ENCODE data around the gene PSME2.

PSME2 gene

GRCh38 chr14:24179294-24179960, 33.0 kb upstream of the PSME2 start:
- DNase-seq (ENCODE audit: low spot score), result no peak

GRCh38 chr14:24178399-24179178, 32.2 kb upstream of the PSME2 start:
- DNase-seq (ENCODE audit: low spot score), result no peak

- DNase-seq (ENCODE audit: low spot score), result no peak
These were observed 31.5 kb upstream of the PSME2 start for GRCh38 chr14:24177891-24178290.

DNA sequence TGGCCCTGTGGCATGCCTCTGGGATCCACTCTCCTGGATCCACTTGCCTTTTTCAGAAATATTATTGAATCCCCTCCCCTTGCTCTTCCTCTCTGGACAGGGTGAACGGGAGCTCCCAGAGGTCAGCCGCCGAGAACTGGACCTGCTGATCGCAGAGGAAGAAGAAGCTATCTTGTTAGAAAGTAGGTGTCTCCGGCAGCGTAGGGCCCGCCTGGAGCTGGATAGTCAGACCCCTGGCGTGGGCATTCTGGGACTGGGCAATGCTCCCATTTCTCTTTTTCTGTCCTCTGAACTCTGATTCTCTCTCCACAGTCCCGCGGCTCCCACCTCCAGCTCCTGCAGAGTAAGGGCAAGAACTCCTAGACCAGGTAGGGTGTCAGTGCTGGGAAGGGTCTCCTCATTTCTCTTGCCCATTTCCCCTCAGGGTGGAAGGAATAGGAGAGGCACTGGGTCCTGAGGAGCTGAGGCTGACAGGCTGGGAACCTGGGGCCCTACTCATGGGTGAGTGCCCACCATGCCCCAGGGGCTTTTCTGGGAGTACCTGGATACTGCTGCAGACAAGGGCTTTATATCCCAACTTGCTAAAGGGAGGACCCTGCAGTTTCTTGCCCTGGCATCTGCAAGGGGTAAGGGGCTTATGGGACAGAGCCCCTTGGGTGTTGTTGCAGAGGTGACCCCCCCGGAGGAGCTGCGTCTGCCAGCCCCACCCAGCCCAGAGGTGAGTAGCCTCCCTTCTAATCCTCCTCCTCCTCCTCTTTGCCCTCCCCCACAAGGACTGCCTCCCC, 30.8 kb upstream of the PSME2 start:
- DNase-seq (ENCODE audit: low spot score), result no peak

- DNase-seq (ENCODE audit: low spot score), result no peak
These were observed 30.2 kb upstream of the PSME2 start for GRCh38 chr14:24176599-24176998.

- DNase-seq (ENCODE audit: low spot score), result no peak
These were observed 26.5 kb upstream of the PSME2 start for GRCh38 chr14:24172871-24173281.

- DNase-seq (ENCODE audit: low spot score), result no peak
These were observed 26.0 kb upstream of the PSME2 start for GRCh38 chr14:24172261-24172860.

DNA sequence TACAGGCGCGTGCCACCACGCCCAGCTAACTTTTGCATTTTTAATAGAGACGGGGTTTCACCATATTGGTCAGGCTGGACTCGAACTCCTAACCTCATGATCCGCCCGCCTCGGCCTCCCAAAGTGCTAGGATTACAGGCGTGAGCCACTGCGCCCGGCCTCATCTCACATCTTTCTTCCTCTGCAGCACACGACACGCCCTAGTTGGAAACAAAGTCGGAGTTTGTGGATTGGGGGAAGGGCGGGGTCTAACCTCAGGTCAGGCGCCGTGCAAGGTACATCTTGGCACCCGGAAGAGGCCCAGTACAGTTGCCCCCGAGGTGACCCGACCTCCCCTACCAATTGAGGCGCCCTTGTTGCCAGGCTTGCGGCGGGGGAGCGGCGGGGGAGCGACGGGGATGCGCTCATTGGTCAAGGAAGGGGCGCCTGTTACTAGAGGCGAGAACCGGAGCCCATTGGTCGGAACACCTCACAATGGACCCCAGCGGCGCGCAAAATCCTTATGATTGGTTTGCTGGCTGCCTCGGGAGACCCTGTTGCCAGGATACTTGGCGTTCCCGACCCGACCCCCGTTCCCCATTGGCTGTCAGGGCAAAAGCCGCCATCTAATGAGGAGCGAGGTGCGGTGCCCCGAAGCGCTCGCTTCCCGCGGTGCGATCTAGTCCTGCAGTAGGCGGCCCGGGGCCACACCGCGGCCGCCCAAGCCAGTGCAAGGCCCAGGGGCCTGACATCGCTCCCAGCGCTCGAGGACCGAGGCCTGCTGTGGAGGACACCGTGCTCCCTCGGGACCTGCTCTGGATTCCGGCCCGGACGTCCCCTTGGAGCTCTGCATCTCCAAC, 25.2 kb upstream of the PSME2 start, which contains the start of gene REC8:
Gene REC8, plus strand, starts transcription at position 659 of the 839 bp plus-strand sequence. CDS start 473 bp downstream, outside the sequence.
- peak; percentile 82 for DNase-seq (ENCODE audit: low spot score)

GRCh38 chr14:24167469-24168114, 21.2 kb upstream of the PSME2 start:
- no peak for DNase-seq (ENCODE audit: low spot score)

- no peak for DNase-seq (ENCODE audit: low spot score)
These were observed 19.4 kb upstream of the PSME2 start for GRCh38 chr14:24165785-24166184.

DNA sequence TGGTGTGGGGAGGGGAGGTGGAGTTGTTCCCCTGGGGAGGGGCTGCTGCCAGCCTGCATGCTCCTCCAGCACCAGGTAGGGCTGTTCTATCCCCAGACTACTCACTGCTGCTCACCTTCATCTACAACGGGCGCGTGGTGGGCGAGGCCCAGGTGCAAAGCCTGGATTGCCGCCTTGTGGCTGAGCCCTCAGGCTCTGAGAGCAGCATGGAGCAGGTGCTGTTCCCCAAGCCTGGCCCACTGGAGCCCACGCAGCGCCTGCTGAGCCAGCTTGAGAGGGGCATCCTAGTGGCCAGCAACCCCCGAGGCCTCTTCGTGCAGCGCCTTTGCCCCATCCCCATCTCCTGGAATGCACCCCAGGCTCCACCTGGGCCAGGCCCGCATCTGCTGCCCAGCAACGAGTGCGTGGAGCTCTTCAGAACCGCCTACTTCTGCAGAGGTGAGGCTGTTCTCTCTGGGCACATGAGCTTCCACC, 18.1 kb upstream of the PSME2 start:
- no peak for DNase-seq (ENCODE audit: low spot score)

DNA sequence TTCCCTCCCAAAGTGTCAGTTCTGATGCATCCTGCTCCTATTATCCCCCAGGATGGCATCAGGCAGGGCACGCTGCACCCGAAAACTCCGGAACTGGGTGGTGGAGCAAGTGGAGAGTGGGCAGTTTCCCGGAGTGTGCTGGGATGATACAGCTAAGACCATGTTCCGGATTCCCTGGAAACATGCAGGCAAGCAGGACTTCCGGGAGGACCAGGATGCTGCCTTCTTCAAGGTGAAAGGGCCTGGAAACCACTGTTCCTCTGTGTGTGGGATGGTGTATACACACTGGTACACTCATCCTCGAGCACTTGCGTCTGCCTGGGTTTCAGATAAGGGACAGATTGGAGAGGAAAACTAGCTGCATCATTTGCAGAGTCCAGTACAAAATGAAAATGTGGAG, 15.7 kb upstream of the PSME2 start:
- no peak for DNase-seq (ENCODE audit: low spot score)

DNA sequence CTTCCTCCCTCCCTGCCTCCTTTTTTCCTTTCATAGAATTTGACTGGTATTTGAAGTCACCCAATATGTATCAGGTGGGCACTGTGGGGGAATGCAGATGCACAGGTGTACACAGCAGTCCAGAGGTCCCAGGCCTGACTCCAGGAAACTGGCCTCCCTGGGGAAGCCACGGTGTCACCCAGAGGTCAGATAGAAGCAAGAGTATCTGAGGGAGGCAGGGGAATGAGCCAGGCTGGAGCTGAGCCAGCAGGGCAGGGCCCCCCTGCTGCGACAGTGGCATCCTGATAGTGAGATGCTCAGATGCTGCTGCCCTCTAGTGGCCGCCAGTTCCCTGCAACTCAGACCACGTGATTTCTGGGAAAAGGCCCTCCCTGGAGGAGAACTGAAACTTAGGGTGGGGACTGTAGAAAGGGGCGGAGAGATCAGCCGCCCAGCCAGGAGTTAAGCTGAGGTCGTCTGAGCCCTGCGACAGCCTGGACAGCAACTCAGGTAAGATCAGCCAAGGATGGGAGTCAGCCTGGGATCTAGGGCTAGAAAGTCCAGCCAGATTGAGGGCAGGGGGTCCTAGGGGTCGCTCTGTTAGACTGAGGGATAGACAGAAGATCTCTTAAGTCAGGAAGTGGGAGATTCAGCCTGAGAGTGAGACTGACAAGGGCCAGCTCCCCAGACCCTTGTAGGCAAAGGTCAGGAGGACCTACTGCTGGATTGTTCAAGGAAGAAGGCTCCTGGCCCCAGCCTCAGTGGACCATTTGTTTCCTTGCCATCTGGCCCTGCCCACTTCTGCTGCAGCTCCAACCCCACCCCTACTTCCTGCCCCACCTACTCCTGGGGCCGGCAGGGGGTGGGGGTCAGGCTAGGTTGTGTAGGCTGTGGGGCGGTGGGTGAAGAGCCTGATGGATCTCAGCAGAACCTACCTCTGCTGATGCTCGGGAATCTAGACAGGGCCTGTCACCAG, 14.7 kb upstream of the PSME2 start, which contains the start of gene IRF9:
Gene IRF9, plus strand, starts transcription at position 416 of the 955 bp plus-strand sequence. CDS start 880 bp downstream, outside the sequence.
- peak; percentile 94 for DNase-seq (ENCODE audit: low spot score)

- no peak for DNase-seq (ENCODE audit: low spot score)
These were observed 14.1 kb upstream of the PSME2 start for GRCh38 chr14:24160499-24160849.

DNA sequence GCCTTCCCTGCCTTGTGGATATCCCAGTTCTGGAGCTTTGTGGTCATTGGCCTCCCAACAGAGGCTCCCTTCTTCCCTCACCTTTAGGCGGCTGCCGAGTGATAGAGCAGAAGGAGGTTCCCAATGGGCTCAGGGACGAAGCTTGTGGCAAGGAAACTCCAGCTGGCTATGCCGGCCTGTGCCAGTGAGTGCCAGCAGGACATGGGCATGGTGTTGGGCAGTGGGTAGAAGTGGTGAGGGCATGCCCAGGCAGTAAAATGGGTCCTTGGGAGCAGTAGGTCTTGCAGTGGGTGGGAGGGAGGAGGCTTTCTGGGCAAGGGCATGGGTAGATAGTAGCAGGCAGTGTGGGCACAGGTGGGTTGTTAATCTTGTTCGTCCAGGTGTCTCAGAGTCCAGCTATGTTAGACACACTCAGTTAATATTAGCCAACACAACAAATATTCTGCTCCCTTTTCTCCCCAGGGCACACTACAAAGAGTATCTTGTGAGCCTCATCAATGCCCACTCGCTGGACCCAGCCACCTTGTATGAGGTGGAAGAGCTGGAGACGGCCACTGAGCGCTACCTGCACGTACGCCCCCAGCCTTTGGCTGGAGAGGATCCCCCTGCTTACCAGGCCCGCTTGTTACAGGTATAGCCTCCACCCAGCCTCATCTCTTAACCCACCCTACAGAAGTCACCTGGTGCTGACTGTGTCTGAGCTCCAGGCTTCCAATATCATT, 13.5 kb upstream of the PSME2 start:
- no peak for DNase-seq (ENCODE audit: low spot score)

DNA sequence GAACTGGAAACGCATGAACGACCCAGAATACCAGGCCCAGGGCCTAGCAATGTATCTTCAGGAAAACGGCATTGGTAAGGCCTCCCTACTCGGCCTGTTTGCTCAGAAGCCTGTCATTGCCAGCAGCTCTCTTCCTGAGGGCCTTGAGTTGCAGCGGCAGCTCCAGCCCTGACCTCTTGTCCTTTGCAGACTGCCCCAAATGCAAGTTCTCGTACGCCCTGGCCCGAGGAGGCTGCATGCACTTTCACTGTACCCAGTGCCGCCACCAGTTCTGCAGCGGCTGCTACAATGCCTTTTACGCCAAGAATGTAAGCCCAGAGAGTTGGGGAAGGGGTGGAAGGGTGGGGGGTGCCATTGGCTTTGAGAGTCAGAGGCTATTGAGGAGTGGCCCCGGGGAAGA, 10.9 kb upstream of the PSME2 start:
- no peak for DNase-seq (ENCODE audit: low spot score)

- no peak for DNase-seq (ENCODE audit: low spot score)
These were observed 10.4 kb upstream of the PSME2 start for GRCh38 chr14:24156840-24157239.

DNA sequence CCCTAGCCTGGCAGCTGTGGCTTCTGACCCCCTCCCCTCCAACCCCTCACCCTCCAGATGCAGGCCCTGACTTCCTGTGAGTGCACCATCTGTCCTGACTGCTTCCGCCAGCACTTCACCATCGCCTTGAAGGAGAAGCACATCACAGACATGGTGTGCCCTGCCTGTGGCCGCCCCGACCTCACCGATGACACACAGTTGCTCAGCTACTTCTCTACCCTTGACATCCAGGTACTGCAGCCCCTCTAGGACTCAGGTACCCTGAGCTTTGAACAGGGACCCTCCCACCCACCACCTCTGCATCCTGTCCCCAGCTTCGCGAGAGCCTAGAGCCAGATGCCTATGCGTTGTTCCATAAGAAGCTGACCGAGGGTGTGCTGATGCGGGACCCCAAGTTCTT, 8.7 kb upstream of the PSME2 start:
- DNase-seq (ENCODE audit: low spot score), result no peak
